ENCODE results near the gene SLC6A11.

The SLC6A11 gene

GRCh38 chr3:10845001-10845761 is 29.2 kb downstream of the SLC6A11 start:
- no peak for DNase-seq

DNA sequence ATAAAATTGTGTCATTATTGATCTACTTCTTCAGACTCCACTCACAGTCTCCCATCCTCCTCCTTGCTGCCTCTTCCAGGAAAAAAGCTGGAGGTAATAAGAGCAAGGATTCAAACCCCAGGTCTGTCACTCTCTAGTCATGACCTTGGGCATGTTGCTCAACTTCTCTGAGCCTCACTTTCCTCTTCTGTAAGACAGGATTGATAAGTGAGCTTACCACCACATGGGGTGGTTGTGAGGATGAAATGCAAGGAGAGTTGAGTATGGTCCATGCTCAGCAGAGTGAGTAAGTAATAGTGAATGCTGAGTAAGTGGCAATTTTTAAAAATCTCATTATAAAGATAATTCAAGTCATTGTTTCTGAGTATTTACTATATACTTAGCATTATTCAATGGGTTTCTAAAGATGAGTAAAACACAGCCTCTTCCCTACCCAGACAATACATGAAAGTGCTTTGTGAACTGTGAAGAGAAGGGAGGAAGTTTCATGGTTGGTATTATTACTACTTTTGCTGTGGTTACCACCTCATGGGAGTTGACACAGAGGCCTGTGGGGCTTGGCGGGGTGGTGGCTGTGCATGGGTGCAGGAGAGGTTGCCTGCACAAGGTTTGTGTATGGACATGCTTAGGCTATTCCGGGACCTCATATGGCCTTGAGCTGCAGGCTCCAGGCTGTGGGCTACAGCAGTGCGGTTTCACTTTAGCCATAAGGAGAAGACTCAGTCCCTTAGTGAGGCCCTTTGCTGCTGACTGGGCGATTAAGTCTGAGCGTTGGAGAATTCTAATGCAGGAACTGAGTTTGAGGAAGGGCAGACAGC is 30.0 kb downstream of the SLC6A11 start:
- DNase-seq: no peak

GRCh38 chr3:10846657-10846975 is 30.6 kb downstream of the SLC6A11 start:
- no peak for DNase-seq

- DNase-seq: no peak
These were observed 32.2 kb downstream of the SLC6A11 start for GRCh38 chr3:10848261-10848660.

- DNase-seq: no peak
These were observed 36.2 kb downstream of the SLC6A11 start for GRCh38 chr3:10852066-10852808.

DNA sequence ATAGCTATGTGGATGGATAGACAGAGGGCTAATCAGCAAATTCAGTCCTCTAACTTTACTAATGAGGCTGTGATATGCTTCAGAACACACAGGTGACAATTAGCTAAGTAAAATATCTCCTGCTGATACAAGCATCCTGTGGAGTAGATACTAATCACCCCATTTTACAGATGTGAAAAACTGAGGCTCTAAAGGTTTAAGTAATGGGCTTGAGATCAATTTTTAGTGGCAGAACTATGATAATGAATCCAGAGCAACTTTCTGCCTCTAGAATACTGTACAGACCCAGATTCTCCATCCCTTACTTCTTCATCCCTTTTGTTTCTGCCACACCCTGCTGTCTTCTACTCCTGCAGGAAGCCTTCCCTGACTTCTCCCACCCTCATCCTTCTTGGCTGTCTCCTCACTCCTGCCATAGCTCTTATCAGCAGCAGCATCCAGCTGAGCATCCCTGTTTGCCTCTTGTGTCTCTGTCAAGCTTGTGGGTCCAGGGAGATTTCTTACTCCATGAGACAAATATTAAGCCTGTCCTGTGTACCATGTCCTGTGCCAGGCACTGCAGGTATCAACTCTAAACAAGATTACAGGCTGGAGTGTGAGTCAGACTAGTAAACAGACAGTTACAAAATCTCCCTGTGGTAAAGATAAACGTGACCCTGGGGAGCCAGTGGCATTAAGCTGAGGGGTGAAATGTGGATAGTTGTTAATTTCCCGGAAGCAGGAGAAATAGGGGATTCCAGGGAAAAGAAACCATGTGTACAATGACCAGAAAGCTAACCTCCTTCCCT is 39.2 kb downstream of the SLC6A11 start:
- DNase-seq: no peak

- no peak for DNase-seq
These were observed 40.0 kb downstream of the SLC6A11 start for GRCh38 chr3:10855871-10856662.

- DNase-seq: no peak
These were observed 41.2 kb downstream of the SLC6A11 start for GRCh38 chr3:10857235-10857634.

GRCh38 chr3:10858091-10858490 is 42.1 kb downstream of the SLC6A11 start:
- DNase-seq: no peak

DNA sequence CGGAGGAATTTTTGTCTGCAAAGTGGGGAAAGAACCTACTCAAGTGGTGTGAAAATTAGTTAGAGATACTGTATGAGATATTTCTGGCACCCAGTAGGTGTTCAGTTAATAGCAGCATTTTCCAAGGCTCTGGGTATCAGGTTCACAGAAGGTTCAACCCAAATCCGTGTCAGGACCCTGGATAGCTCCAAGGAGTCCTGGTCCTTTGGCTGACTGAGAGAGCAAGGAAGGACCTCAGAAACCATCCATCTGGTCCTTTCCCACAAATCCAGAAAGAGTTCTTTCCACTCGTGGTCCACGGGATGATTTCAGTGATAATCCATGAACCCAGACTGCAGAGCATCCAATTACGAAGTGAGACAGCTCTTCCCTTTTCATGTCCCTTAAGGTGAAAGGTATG is 51.4 kb downstream of the SLC6A11 start:
- DNase-seq: no peak

DNA sequence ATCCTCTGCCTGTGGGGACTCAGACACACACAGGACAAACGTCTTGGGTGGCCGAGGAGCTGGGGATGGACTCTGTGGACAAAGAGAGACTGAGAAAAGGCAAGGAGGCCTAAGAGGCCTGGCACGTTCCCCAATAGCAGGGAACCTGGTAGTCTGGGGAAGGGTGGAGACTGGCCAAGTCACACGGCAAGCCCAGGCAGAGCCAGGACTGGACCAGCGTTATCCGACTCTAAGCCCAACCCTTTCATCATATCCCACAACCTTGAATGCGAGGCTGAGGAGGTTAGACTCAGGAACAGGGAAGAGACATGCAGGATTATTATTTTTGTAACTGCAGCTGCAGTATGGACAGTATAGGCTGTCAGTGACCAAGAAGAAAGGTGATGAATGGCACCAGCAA is 53.4 kb downstream of the SLC6A11 start:
- DNase-seq: no peak

DNA sequence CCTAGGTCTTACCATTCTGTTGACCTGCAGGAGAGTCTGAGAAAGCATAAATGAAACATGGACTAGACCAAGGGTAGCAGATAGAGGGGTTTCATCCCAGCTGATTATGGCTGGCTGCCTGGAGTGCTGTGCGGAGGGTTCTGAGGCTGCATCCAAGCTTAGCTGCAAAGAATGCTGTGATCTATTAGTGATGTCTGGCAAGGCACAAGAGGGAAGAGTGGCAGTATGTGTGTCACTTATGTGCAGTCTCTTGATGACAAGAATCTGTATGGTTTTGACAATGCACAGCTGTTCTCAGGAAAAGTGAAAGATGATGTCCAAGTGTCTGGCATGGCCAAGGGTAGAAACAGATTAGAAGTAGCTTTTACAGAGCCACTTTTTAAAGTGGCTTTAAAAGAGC is 54.3 kb downstream of the SLC6A11 start:
- no peak for DNase-seq

DNA sequence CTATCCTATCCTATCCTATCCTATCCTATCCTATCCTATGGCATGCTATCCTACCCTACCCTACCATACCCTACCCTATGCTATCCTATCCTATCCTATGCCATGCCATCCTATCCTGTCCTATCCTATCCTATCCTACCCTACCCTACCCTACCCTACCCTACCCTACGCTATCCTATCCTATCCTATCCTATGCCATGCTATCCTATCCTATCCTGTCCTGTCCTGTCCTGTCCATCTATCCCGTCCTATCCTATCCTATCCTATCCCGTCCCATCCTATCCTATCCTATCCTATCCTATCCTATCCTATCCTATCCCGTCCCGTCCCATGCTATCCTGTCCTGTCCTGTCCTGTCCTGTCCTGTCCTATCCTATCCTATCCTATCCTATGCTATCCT is 57.4 kb downstream of the SLC6A11 start:
- DNase-seq: no peak

GRCh38 chr3:10875914-10876313 is 59.9 kb downstream of the SLC6A11 start:
- no peak for DNase-seq

- no peak for DNase-seq
These were observed 60.6 kb downstream of the SLC6A11 start for GRCh38 chr3:10876661-10877060.

DNA sequence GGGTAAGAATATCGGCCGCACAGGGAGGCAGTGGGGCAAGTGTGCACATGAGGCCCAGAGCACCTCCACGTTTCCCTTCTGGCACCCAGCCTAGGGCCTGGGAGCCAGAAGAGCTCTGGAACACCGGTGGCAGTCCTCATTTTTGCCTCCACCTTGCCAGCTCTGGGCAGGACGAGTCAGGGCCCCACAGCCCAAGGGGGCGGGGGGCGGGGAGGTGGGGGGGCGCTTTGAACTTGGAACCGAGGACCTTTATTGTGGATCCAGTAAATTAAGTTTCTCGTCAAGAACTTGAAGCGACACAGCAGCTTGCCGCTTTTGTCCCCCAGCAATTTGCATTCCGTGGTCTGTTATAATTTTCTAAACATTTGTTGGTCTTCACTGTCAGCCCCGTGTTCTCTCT is 66.8 kb downstream of the SLC6A11 start:
- DNase-seq: no peak

- no peak for DNase-seq
These were observed 67.6 kb downstream of the SLC6A11 start for GRCh38 chr3:10883478-10884234.

DNA sequence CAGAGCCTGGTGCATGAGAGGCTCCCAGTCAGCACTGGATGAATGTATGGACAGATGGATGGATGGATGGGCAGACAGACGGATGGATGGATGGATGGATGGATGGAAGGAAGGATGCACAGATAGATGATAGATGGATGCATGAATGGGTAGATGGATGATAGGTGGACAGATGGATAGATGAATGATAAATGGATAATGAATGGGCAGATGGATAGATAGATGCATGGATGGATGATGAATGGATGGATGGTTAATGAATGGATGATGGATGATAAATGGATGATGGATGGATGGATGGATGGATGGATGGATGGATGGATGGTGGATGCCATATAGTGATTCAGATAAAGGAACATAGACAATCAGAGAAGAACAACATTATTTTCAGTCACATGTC is 71.0 kb downstream of the SLC6A11 start:
- DNase-seq: no peak

- no peak for DNase-seq
These were observed 72.6 kb downstream of the SLC6A11 start for GRCh38 chr3:10888518-10889090.

- no peak for DNase-seq
These were observed 73.4 kb downstream of the SLC6A11 start for GRCh38 chr3:10889206-10889960.
